ENCODE measurements around the gene ACP1. TPM values are rescaled to one million over a fixed set of nuclear protein-coding genes. Genes with fewer than 3 reads are reported as not detected.

ACP1 gene
- total and polyA plus RNA-seq, 7 donors = 62.6 to 162 (median 86.1) TPM

- TF ChIP-seq POLR2A (IDR thresholded peaks at IDR 0.05) (no peak), EP300 (IDR thresholded peaks at IDR 0.05) (no peak), POLR2AphosphoS5 (IDR thresholded peaks at IDR 0.05) (no peak), CTCF (IDR thresholded peaks at IDR 0.05) (no peak)
- WGBS, 2 donors = 90 to 93% methylated on average over 4 of the region's 4 CpGs
- H3K36me3 ChIP-seq = peaks cover 0 to 41% (median 8%) of the 10 kb centered on the region in 4 donors
- DNase-seq = no peak
- peaks cover 0 to 24% (median 24%) of the 10 kb centered on the region in 4 donors for H3K4me1 ChIP-seq
- H3K27ac ChIP-seq = no peak overlapping the region
- H3K9me3 ChIP-seq = no peaks in the 10 kb centered on the region
- peaks cover 8 to 28% (median 23%) of the 10 kb centered on the region in 3 donors for H3K27me3 ChIP-seq
- intact Hi-C loops (cut with DNase I) = no loop called here
- no peak overlapping the region for H3K4me3 ChIP-seq
These were observed 19.4 kb downstream of the ACP1 start for GRCh38 chr2:283996-284794.

- Histone ChIP-seq H3K4me1 (peaks cover 0 to 32% (median 31%) of the 10 kb centered on the region in 4 donors), H3K27ac (no peak overlapping the region), H3K4me3 (no peak overlapping the region), H3K27me3 (peaks cover 16 to 36% (median 29%) of the 10 kb centered on the region in 3 donors), H3K9me3 (no peaks in the 10 kb centered on the region), H3K36me3 (peaks cover 0 to 33% (median 8%) of the 10 kb centered on the region in 4 donors)
- WGBS, 2 donors = 22 to 75% methylated on average over 13 of the region's 13 CpGs
- intact Hi-C loops (cut with DNase I) = loop anchor here (5.0 kb wide), 1 partner anchor 38 kb away; no protein-coding TSS in a partner anchor
- no peak for DNase-seq
- no peak for TF ChIP-seq POLR2AphosphoS5 (IDR thresholded peaks at IDR 0.05)
- no peak for TF ChIP-seq POLR2A (IDR thresholded peaks at IDR 0.05)
- TF ChIP-seq EP300 (IDR thresholded peaks at IDR 0.05) = no peak
- no peak for TF ChIP-seq CTCF (IDR thresholded peaks at IDR 0.05)
These were observed 20.2 kb downstream of the ACP1 start for GRCh38 chr2:284896-285492.

- Histone ChIP-seq H3K27ac (no peak overlapping the region), H3K4me1 (peaks cover 0 to 34% (median 32%) of the 10 kb centered on the region in 4 donors), H3K9me3 (no peaks in the 10 kb centered on the region), H3K36me3 (peaks cover 0 to 28% (median 8%) of the 10 kb centered on the region in 4 donors), H3K27me3 (peaks cover 16 to 40% (median 29%) of the 10 kb centered on the region in 3 donors), H3K4me3 (no peak overlapping the region)
- 68 to 81% methylated on average over 1 of the region's 1 CpG for WGBS, 2 donors
- no peak for DNase-seq
- TF ChIP-seq EP300 (IDR thresholded peaks at IDR 0.05) (no peak), POLR2AphosphoS5 (IDR thresholded peaks at IDR 0.05) (no peak), POLR2A (IDR thresholded peaks at IDR 0.05) (no peak), CTCF (IDR thresholded peaks at IDR 0.05) (no peak)
- intact Hi-C loops (cut with DNase I) = loop anchor here (5.0 kb wide), 1 partner anchor 38 kb away; no protein-coding TSS in a partner anchor
These were observed 20.8 kb downstream of the ACP1 start for GRCh38 chr2:285531-285930.

- H3K9me3 ChIP-seq = no peaks in the 10 kb centered on the region
- no peak overlapping the region for H3K4me3 ChIP-seq
- 49 to 81% methylated on average over 6 of the region's 6 CpGs for WGBS, 2 donors
- no peak for TF ChIP-seq EP300 (IDR thresholded peaks at IDR 0.05)
- no peak for TF ChIP-seq CTCF (IDR thresholded peaks at IDR 0.05)
- no peak for TF ChIP-seq POLR2AphosphoS5 (IDR thresholded peaks at IDR 0.05)
- no peak for TF ChIP-seq POLR2A (IDR thresholded peaks at IDR 0.05)
- no peak overlapping the region for H3K27ac ChIP-seq
- H3K4me1 ChIP-seq = peaks cover 0 to 34% (median 32%) of the 10 kb centered on the region in 4 donors
- H3K27me3 ChIP-seq = peaks cover 16 to 45% (median 29%) of the 10 kb centered on the region in 3 donors
- H3K36me3 ChIP-seq = peaks cover 0 to 23% (median 6%) of the 10 kb centered on the region in 4 donors
- DNase-seq = no peak
- intact Hi-C loops (cut with DNase I) = loop anchor here (5.0 kb wide), 1 partner anchor 39 kb away; no protein-coding TSS in a partner anchor
These were observed 21.3 kb downstream of the ACP1 start for GRCh38 chr2:286035-286434.
